Gastrocnemius medialis (tissue), 4 donors: ENCODE measurements around the gene MLPH.

ENCODE experiments used
- POLR2A ChIP-seq, 2 donors: fragments of 450-650 bp; IDR thresholded peaks; one replicate each; pipeline ENCODE4 v1.6.1; 2017; ENCODE audit warnings: antibody characterized with exemption in 2 of 2, mild to moderate bottlenecking in 2 of 2, moderate library complexity in 2 of 2
- TF ChIP-seq, protein P1 (sequence below), 5 experiments: fragments of 450-650 bp in 3 of 5; fragments of 200-600 bp in 2 of 5; sonication (generic) in 2 of 5; IDR thresholded peaks in 4 of 5; conservative IDR thresholded peaks in 1 of 5; 1 replicate in 4 of 5; 2 replicates in 1 of 5; pipeline ENCODE4 v1.5.1; 2016 to 2019; ENCODE audit warnings: antibody characterized with exemption in 5 of 5, mild to moderate bottlenecking in 3 of 5, moderate library complexity in 3 of 5

DNA sequence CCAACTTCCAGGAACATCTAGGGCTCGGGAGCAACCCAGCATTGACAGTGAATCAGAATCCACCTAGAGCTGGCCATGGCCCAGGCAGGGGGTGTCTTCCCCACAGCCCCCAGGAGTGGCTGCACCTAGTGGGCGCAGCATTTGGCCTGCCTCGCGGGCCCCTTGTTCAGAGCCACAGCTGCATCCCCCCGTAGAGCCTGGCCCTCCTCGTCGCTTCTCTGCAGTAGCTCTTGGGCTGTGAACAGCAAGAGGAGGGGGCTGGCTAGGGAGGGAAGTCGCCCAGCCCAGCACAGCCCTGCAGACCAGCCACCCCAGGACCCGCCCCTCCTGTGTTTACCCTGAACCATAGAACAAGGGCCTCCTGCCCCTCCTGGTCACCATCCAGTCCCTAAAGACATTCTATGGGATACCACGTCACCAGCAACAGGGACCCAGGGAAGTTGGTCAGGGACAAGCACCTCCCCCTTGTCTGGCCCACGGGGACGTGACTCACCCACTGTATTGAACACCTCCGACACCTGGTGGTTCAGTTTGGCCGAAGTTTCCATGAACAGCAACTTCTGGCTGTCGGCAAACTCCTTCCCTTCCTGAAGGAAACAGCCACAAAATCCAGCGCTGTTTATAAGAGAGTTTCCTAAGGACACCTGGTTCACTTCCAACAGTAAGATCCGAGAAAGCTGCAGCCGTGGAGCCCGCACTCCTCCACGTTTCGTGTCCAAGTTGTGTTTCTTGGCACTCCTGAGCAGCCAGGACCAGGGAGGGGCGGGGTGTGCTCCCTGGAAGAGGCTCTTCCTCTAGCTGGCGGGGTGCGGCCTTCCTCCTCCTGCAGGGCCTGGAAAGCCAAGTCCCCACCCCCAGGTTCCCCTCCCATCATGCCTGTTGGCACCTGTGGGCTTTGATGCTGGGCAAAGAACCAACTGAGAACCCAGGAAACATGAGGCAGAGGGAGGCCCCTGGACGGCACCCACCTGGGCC, 88.1 kb downstream of the MLPH start:
- TF ChIP-seq, protein P1, sequence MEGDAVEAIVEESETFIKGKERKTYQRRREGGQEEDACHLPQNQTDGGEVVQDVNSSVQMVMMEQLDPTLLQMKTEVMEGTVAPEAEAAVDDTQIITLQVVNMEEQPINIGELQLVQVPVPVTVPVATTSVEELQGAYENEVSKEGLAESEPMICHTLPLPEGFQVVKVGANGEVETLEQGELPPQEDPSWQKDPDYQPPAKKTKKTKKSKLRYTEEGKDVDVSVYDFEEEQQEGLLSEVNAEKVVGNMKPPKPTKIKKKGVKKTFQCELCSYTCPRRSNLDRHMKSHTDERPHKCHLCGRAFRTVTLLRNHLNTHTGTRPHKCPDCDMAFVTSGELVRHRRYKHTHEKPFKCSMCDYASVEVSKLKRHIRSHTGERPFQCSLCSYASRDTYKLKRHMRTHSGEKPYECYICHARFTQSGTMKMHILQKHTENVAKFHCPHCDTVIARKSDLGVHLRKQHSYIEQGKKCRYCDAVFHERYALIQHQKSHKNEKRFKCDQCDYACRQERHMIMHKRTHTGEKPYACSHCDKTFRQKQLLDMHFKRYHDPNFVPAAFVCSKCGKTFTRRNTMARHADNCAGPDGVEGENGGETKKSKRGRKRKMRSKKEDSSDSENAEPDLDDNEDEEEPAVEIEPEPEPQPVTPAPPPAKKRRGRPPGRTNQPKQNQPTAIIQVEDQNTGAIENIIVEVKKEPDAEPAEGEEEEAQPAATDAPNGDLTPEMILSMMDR (IDR thresholded peaks at IDR 0.05 in 4 of 5, conservative IDR thresholded peaks at IDR 0.05 in 1 of 5), result no peak
- TF ChIP-seq POLR2A (IDR thresholded peaks at IDR 0.05), result no peak
